SK-N-SH (cell line): ENCODE measurements around the gene YBX1. TPM values are rescaled to one million over a fixed set of nuclear protein-coding genes. Genes with fewer than 3 reads are reported as not detected.

ENCODE experiments used
- CTCF ChIA-PET: fragments of 300-600, 350-600 bp; formaldehyde crosslinking; extraction: SDS; loops from one replicate; lab custom pipeline; 2021; lab: Yijun Ruan, JAX
- POLR2A ChIA-PET: fragments of 350-600 bp; sonication (Branson Sonifier 250); formaldehyde crosslinking; extraction: SDS; loops from one replicate; lab custom pipeline; 2020; ENCODE audit warnings: antibody characterized with exemption, inconsistent platforms; lab: Yijun Ruan, JAX
- DNase-seq: peaks from one replicate; pipeline ENCODE4 v3.0.0; 2012
- H2AFZ ChIP-seq: fragments of 200-600 bp; sonication (generic); 2 replicates; pipeline ENCODE4 v1.8.1; 2016; ENCODE audit warnings: antibody characterized with exemption, mild to moderate bottlenecking, low read depth
- H3F3A ChIP-seq: fragments of 200-600 bp; sonication (generic); replicated peaks from 2 replicates; pipeline ENCODE3; 2016; ENCODE audit warnings: antibody characterized with exemption, mild to moderate bottlenecking; ENCODE audit not compliant: insufficient read depth
- H3K27ac ChIP-seq, 2 experiments: fragments of 200-500 bp in 1 of 2; fragments of 200-600 bp in 1 of 2; sonication (Bioruptor generic) in 1 of 2; sonication (generic), shearing (Covaris generic) in 1 of 2; 2 replicates each; pipeline versions ENCODE4 v1.5.1 to v1.6.1; 2014 to 2016; ENCODE audit warnings: low read depth in 2 of 2, inconsistent platforms in 1 of 2, low read length in 1 of 2, mild to moderate bottlenecking in 1 of 2, mixed read lengths in 1 of 2
- H3K27me3 ChIP-seq: fragments of 200-600 bp; sonication (generic), shearing (Covaris generic); 2 replicates; pipeline ENCODE4 v1.6.1; 2016; ENCODE audit warnings: mixed run types; ENCODE audit not compliant: insufficient read depth
- H3K36me3 ChIP-seq, 2 experiments: fragments of 200-500 bp in 1 of 2; fragments of 200-600 bp in 1 of 2; sonication (Bioruptor generic) in 1 of 2; sonication (generic) in 1 of 2; replicated peaks in 1 of 2; 2 replicates each; pipeline versions ENCODE3 to v1.5.1; 2014 to 2016; ENCODE audit warnings: low read length in 1 of 2, mild to moderate bottlenecking in 1 of 2; ENCODE audit not compliant: insufficient read depth in 2 of 2, control insufficient read depth in 1 of 2
- H3K4me1 ChIP-seq, 2 experiments: fragments of 200-500 bp in 1 of 2; fragments of 200-600 bp in 1 of 2; sonication (Bioruptor generic) in 1 of 2; sonication (generic), shearing (Covaris generic) in 1 of 2; 2 replicates each; pipeline versions ENCODE4 v1.5.1 to v1.6.1; 2014 to 2016; ENCODE audit warnings: low read depth in 1 of 2, low read length in 1 of 2, mixed run types in 1 of 2; ENCODE audit not compliant: insufficient read depth in 2 of 2, control insufficient read depth in 1 of 2
- H3K4me2 ChIP-seq: fragments of 200-600 bp; sonication (generic), shearing (Covaris generic); 2 replicates; pipeline ENCODE4 v1.6.1; 2017; ENCODE audit warnings: mixed run types
- H3K4me3 ChIP-seq, 2 experiments: fragments of 200-500 bp in 1 of 2; fragments of 200-600 bp in 1 of 2; sonication (Bioruptor generic) in 1 of 2; sonication (generic), shearing (Covaris generic) in 1 of 2; 2 replicates each; pipeline versions ENCODE4 v1.5.1 to v1.8.1; 2014 to 2016; ENCODE audit warnings: low read depth in 2 of 2, inconsistent platforms in 1 of 2, low read length in 1 of 2, mild to moderate bottlenecking in 1 of 2, mixed read lengths in 1 of 2, moderate library complexity in 1 of 2
- H3K79me2 ChIP-seq: fragments of 200-600 bp; sonication (generic); 2 replicates; pipeline ENCODE4 v1.8.1; 2017; ENCODE audit warnings: mild to moderate bottlenecking; ENCODE audit not compliant: insufficient read depth
- H3K9ac ChIP-seq: fragments of 200-600 bp; sonication (generic); 2 replicates; pipeline ENCODE4 v1.6.1; 2017; ENCODE audit warnings: mixed run types
- H3K9me2 ChIP-seq: fragments of 200-600 bp; sonication (generic); 2 replicates; pipeline ENCODE4 v1.6.1; 2017; ENCODE audit warnings: mixed run types
- H3K9me3 ChIP-seq: fragments of 200-600 bp; sonication (generic); 2 replicates; pipeline ENCODE4 v1.6.1; 2017; ENCODE audit warnings: mixed run types, mild to moderate bottlenecking, moderate library complexity
- H4K20me1 ChIP-seq: fragments of 200-600 bp; sonication (generic); 2 replicates; pipeline ENCODE4 v1.6.1; 2017; ENCODE audit warnings: mild to moderate bottlenecking, mixed run types; ENCODE audit not compliant: insufficient read depth
- EP300 ChIP-seq, 2 experiments: IDR thresholded peaks; 2 replicates each; pipeline versions ENCODE4 v1.4.0 to v1.6.1; 2012; ENCODE audit warnings: borderline replicate concordance in 1 of 2, low read depth in 1 of 2, low read length in 1 of 2
- FOXJ3 ChIP-seq: sonication (generic); formaldehyde crosslinking; IDR thresholded peaks from 2 replicates; pipeline ENCODE4 v1.5.1; 2020; ENCODE audit warnings: mild to moderate bottlenecking, missing genetic modification reagents
- FOXM1 ChIP-seq: IDR thresholded peaks from 2 replicates; pipeline ENCODE4 v1.4.0; 2012; ENCODE audit warnings: low read depth, mild to moderate bottlenecking
- IRF3 ChIP-seq: fragments of 150-350 bp; IDR thresholded peaks from 2 replicates; pipeline ENCODE4 v1.6.1; 2016; ENCODE audit warnings: mild to moderate bottlenecking, low read depth, low read length
- JUND ChIP-seq: IDR thresholded peaks from 2 replicates; pipeline ENCODE4 v1.4.0; 2012
- NFIC ChIP-seq: IDR thresholded peaks from 2 replicates; pipeline ENCODE4 v1.4.0; 2012; ENCODE audit warnings: borderline replicate concordance
- NRF1 ChIP-seq: IDR thresholded peaks from 2 replicates; pipeline ENCODE4 v1.6.1; 2012; ENCODE audit warnings: low read depth, mild to moderate bottlenecking, low read length
- RAD21 ChIP-seq: IDR thresholded peaks from 2 replicates; pipeline ENCODE4 v1.6.1; 2012; ENCODE audit warnings: mild to moderate bottlenecking, low read length
- RXRA ChIP-seq: IDR thresholded peaks from 2 replicates; pipeline ENCODE4 v1.4.0; 2012; ENCODE audit warnings: low read depth, mild to moderate bottlenecking, borderline replicate concordance
- SIN3A ChIP-seq: IDR thresholded peaks from 2 replicates; pipeline ENCODE4 v1.6.1; 2012; ENCODE audit warnings: low read depth, mild to moderate bottlenecking, low read length, moderate library complexity, borderline replicate concordance
- TAF1 ChIP-seq: IDR thresholded peaks from 2 replicates; pipeline ENCODE4 v1.6.1; 2012; ENCODE audit warnings: low read depth, mild to moderate bottlenecking, low read length, moderate library complexity, borderline replicate concordance
- TCF12 ChIP-seq: IDR thresholded peaks from 2 replicates; pipeline ENCODE4 v1.4.0; 2012
- USF2 ChIP-seq: fragments of 150-350 bp; IDR thresholded peaks from 2 replicates; pipeline ENCODE4 v1.6.1; 2017; ENCODE audit warnings: antibody characterized with exemption, low read length, low read depth, borderline replicate concordance
- YY1 ChIP-seq: IDR thresholded peaks from 2 replicates; pipeline ENCODE4 v1.4.0; 2012; ENCODE audit warnings: low read depth, mild to moderate bottlenecking
- ZBTB33 ChIP-seq: IDR thresholded peaks from 2 replicates; pipeline ENCODE4 v1.4.0; 2012; ENCODE audit warnings: low read depth, borderline replicate concordance
- WGBS: methylation state at CpG from one replicate; pipeline ENCODE4 v1.1.6; 2017; ENCODE audit warnings: low lambda C conversion rate; 5-methylcytosine and 5-hydroxymethylcytosine counted together
- polyA plus RNA-seq, 3 experiments: library from polyadenylated mRNA; depleted of rRNA; stranded (reverse); fragments of >200 nt; gene quantifications; 2 replicates each; pipeline ENCODE4 v1.2.3, GENCODE V29; 2012

The YBX1 gene
- polyA plus RNA-seq, 1 of the 3 experiments (the other 2 are of a cell fraction), result 592 TPM

- Histone ChIP-seq H3K36me3 (no peaks in the 10 kb centered on the region), H2AFZ (no peak overlapping the region), H3K27ac (no peak overlapping the region), H3K4me1 (peaks cover 0 to 6% of the 10 kb centered on the region in 2 experiments; a peak in 1 of 4 replicates), H3K4me3 (no peak overlapping the region), H3F3A (no peaks in the 10 kb centered on the region), H3K79me2 (no peaks in the 10 kb centered on the region), H4K20me1 (no peaks in the 10 kb centered on the region), H3K9me2 (no peaks in the 10 kb centered on the region), H3K9ac (no peak overlapping the region)
- DNase-seq, result no peak
- POLR2A ChIA-PET, result no interaction called here
- 85% methylated on average over 6 of the region's 7 CpGs for WGBS
- no peak for TF ChIP-seq FOXM1
- no peak for TF ChIP-seq EP300 (IDR thresholded peaks at IDR 0.05; ENCODE audit: borderline replicate concordance in 1 of 2, low read depth in 1 of 2, low read length in 1 of 2)
- no peak for TF ChIP-seq NRF1
- TF ChIP-seq IRF3, result no peak
- TF ChIP-seq FOXJ3 (CRISPR knock-in tag), result no peak
- TF ChIP-seq SIN3A, result no peak
- no peak for TF ChIP-seq TAF1
- no peak for TF ChIP-seq JUND
- no peak for TF ChIP-seq YY1
- TF ChIP-seq RAD21, result no peak
- no peak for TF ChIP-seq TCF12
- TF ChIP-seq ZBTB33, result no peak
- no peak for TF ChIP-seq RXRA
- no peak for TF ChIP-seq NFIC
- TF ChIP-seq USF2, result no peak
- TF ChIP-seq, all 33 proteins: peak for 0
- CTCF ChIA-PET, result interaction anchor here (1.2 to 5.5 kb wide), 3 partner anchors 14 to 156 kb away, joined by 5 to 25 read pairs (median 8); no protein-coding TSS in a partner anchor
- no peaks in the 10 kb centered on the region for H3K27me3 ChIP-seq
- H3K9me3 ChIP-seq, result no peaks in the 10 kb centered on the region
- no peak overlapping the region for H3K4me2 ChIP-seq
These were observed 52.2 kb downstream of the YBX1 start for GRCh38 chr1:42734201-42735035.
